SK-N-SH treated with all-trans-retinoic acid at 6 μM for 48 hours (cell line): ENCODE results near the gene PPARG.

Experiments used
- ATAC-seq: fragments of 200-7000 bp; cut with Tn5 transposase; 3 replicates; pipeline ENCODE4 v1.9.1; 2020; ENCODE audit warnings: mild to moderate bottlenecking, moderate library complexity
- ARNTL ChIP-seq: fragments of 450-650 bp; formaldehyde crosslinking; IDR thresholded peaks from 2 replicates; pipeline ENCODE4 v1.5.0; 2020; ENCODE audit warnings: low read depth, mild to moderate bottlenecking, moderate library complexity, borderline replicate concordance
- BACH2 ChIP-seq: fragments of 250-450 bp; sonication (Bioruptor Pico); IDR thresholded peaks from 2 replicates; pipeline ENCODE4 v1.9.0; 2021; ENCODE audit warnings: mild to moderate bottlenecking, borderline replicate concordance
- CSDC2 ChIP-seq: fragments of 250-450 bp; sonication (Bioruptor Pico); IDR thresholded peaks from 2 replicates; pipeline ENCODE4 v1.5.0; 2020; ENCODE audit warnings: mild to moderate bottlenecking, moderate library complexity
- ESRRG ChIP-seq: fragments of 250-450 bp; sonication (Bioruptor Pico); IDR thresholded peaks from 2 replicates; pipeline ENCODE4 v1.6.1; 2021; ENCODE audit warnings: mild to moderate bottlenecking
- GLIS3 ChIP-seq: fragments of 250-450 bp; sonication (Bioruptor Pico); IDR thresholded peaks from 2 replicates; pipeline ENCODE4 v1.5.0; 2020; ENCODE audit warnings: mild to moderate bottlenecking, moderate library complexity
- ISL1 ChIP-seq: fragments of 250-450 bp; sonication (Bioruptor Pico); IDR thresholded peaks from 2 replicates; pipeline ENCODE4 v2.1.2; 2022; ENCODE audit warnings: mild to moderate bottlenecking, moderate library complexity
- OSR1 ChIP-seq: fragments of 250-450 bp; sonication (Bioruptor Pico); IDR thresholded peaks from 2 replicates; pipeline ENCODE4 v1.8.0; 2022; ENCODE audit warnings: moderate library complexity, mild to moderate bottlenecking, inconsistent platforms
- PPARA ChIP-seq: fragments of 250-450 bp; sonication (Bioruptor Pico); IDR thresholded peaks from 2 replicates; pipeline ENCODE4 v1.5.0; 2020; ENCODE audit warnings: mild to moderate bottlenecking, borderline replicate concordance
- RARB ChIP-seq: fragments of 250-450 bp; sonication (Bioruptor Pico); IDR thresholded peaks from 2 replicates; pipeline ENCODE4 v1.8.0; 2021; ENCODE audit warnings: mild to moderate bottlenecking, moderate library complexity
- SNAI2 ChIP-seq: fragments of 250-450 bp; sonication (Bioruptor Pico); IDR thresholded peaks from 2 replicates; pipeline ENCODE4 v1.5.0; 2020; ENCODE audit warnings: mild to moderate bottlenecking, moderate library complexity
- TCF4 ChIP-seq: fragments of 250-450 bp; sonication (Bioruptor Pico); IDR thresholded peaks from 2 replicates; pipeline ENCODE4 v1.8.0; 2021; ENCODE audit warnings: mild to moderate bottlenecking, moderate library complexity, borderline replicate concordance
- TOX ChIP-seq: fragments of 250-450 bp; sonication (Bioruptor Pico); IDR thresholded peaks from 2 replicates; pipeline ENCODE4 v1.8.0; 2021; ENCODE audit warnings: mild to moderate bottlenecking, moderate library complexity, borderline replicate concordance
- ZC3H10 ChIP-seq: fragments of 250-450 bp; sonication (Bioruptor Pico); IDR thresholded peaks from 2 replicates; pipeline ENCODE4 v1.5.1; 2021; ENCODE audit warnings: mild to moderate bottlenecking, moderate library complexity
- ZFP3 ChIP-seq: fragments of 250-450 bp; sonication (Bioruptor Pico); IDR thresholded peaks from 2 replicates; pipeline ENCODE4 v1.5.0; 2020; ENCODE audit warnings: mild to moderate bottlenecking, moderate library complexity
- ZNF565 ChIP-seq: fragments of 450-650 bp; formaldehyde crosslinking; conservative IDR thresholded peaks from 2 replicates; pipeline ENCODE4 v1.5.0; 2020; ENCODE audit warnings: low read depth, mild to moderate bottlenecking, moderate library complexity
- ZNF70 ChIP-seq: fragments of 450-650 bp; formaldehyde crosslinking; IDR thresholded peaks from 2 replicates; pipeline ENCODE4 v1.5.0; 2020; ENCODE audit warnings: mild to moderate bottlenecking, moderate library complexity
- TF ChIP-seq, protein P1 (sequence below): fragments of 250-450 bp; sonication (Bioruptor Pico); IDR thresholded peaks from 2 replicates; pipeline ENCODE4 v1.5.1; 2020; ENCODE audit warnings: low read depth, mild to moderate bottlenecking, moderate library complexity
- TF ChIP-seq, protein P2 (sequence below): fragments of 250-450 bp; sonication (Bioruptor Pico); IDR thresholded peaks from 2 replicates; pipeline ENCODE4 v1.8.0; 2021; ENCODE audit warnings: low read depth, mild to moderate bottlenecking, moderate library complexity, borderline replicate concordance
- TF ChIP-seq, protein P3 (sequence below): fragments of 250-450 bp; sonication (Bioruptor Pico); IDR thresholded peaks from 2 replicates; pipeline ENCODE4 v1.5.1; 2021; ENCODE audit warnings: mild to moderate bottlenecking, moderate library complexity
- TF ChIP-seq, protein P4 (sequence below): fragments of 250-450 bp; sonication (Bioruptor Pico); IDR thresholded peaks from 2 replicates; pipeline ENCODE4 v1.8.0; 2020; ENCODE audit warnings: mild to moderate bottlenecking, moderate library complexity, borderline replicate concordance
- TF ChIP-seq, protein P5 (sequence below): fragments of 250-450 bp; sonication (Bioruptor Pico); IDR thresholded peaks from 2 replicates; pipeline ENCODE4 v1.5.0; 2020; ENCODE audit warnings: mild to moderate bottlenecking, moderate library complexity

The PPARG gene

DNA sequence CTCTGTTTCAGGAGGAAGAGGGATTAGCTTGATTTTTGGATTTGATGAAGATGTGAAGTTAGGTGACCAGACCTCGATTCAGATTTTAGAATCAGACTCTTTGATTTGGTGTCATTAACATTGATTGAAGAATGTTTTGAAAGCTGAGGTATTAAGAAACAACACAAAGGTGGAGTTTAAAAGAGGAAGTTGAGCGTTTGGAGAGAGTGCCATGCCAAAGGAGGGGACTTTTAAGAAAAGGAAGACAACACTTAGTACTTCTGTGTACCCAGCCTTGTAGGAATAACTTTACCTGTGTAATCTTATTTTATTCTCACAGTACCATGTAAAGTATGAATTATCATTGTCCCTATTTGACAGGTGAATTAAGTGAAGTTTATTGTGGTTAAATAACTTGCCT, 34.4 kb downstream of the PPARG start:
- ATAC-seq = no peak
- TF ChIP-seq ZNF565 (no peak), ZFP3 (CRISPR knock-in tag) (no peak), OSR1 (CRISPR knock-in tag) (no peak), TCF4 (CRISPR knock-in tag) (no peak), RARB (CRISPR knock-in tag) (no peak), ESRRG (CRISPR knock-in tag) (no peak), SNAI2 (CRISPR knock-in tag) (no peak), ISL1 (CRISPR knock-in tag) (no peak), ZNF70 (no peak), ARNTL (CRISPR knock-in tag) (no peak), PPARA (CRISPR knock-in tag) (no peak)
- TF ChIP-seq, protein P1, sequence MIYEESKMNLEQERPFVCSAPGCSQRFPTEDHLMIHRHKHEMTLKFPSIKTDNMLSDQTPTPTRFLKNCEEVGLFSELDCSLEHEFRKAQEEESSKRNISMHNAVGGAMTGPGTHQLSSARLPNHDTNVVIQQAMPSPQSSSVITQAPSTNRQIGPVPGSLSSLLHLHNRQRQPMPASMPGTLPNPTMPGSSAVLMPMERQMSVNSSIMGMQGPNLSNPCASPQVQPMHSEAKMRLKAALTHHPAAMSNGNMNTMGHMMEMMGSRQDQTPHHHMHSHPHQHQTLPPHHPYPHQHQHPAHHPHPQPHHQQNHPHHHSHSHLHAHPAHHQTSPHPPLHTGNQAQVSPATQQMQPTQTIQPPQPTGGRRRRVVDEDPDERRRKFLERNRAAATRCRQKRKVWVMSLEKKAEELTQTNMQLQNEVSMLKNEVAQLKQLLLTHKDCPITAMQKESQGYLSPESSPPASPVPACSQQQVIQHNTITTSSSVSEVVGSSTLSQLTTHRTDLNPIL (CRISPR knock-in tag) = no peak
- TF ChIP-seq, protein P2, sequence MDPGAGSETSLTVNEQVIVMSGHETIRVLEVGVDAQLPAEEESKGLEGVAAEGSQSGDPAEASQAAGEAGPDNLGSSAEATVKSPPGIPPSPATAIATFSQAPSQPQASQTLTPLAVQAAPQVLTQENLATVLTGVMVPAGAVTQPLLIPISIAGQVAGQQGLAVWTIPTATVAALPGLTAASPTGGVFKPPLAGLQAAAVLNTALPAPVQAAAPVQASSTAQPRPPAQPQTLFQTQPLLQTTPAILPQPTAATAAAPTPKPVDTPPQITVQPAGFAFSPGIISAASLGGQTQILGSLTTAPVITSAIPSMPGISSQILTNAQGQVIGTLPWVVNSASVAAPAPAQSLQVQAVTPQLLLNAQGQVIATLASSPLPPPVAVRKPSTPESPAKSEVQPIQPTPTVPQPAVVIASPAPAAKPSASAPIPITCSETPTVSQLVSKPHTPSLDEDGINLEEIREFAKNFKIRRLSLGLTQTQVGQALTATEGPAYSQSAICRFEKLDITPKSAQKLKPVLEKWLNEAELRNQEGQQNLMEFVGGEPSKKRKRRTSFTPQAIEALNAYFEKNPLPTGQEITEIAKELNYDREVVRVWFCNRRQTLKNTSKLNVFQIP = no peak
- TF ChIP-seq, protein P3, sequence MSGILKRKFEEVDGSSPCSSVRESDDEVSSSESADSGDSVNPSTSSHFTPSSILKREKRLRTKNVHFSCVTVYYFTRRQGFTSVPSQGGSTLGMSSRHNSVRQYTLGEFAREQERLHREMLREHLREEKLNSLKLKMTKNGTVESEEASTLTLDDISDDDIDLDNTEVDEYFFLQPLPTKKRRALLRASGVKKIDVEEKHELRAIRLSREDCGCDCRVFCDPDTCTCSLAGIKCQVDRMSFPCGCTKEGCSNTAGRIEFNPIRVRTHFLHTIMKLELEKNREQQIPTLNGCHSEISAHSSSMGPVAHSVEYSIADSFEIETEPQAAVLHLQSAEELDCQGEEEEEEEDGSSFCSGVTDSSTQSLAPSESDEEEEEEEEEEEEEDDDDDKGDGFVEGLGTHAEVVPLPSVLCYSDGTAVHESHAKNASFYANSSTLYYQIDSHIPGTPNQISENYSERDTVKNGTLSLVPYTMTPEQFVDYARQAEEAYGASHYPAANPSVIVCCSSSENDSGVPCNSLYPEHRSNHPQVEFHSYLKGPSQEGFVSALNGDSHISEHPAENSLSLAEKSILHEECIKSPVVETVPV (CRISPR knock-in tag) = no peak
- TF ChIP-seq, protein P4, sequence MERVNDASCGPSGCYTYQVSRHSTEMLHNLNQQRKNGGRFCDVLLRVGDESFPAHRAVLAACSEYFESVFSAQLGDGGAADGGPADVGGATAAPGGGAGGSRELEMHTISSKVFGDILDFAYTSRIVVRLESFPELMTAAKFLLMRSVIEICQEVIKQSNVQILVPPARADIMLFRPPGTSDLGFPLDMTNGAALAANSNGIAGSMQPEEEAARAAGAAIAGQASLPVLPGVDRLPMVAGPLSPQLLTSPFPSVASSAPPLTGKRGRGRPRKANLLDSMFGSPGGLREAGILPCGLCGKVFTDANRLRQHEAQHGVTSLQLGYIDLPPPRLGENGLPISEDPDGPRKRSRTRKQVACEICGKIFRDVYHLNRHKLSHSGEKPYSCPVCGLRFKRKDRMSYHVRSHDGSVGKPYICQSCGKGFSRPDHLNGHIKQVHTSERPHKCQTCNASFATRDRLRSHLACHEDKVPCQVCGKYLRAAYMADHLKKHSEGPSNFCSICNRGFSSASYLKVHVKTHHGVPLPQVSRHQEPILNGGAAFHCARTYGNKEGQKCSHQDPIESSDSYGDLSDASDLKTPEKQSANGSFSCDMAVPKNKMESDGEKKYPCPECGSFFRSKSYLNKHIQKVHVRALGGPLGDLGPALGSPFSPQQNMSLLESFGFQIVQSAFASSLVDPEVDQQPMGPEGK (CRISPR knock-in tag) = no peak

DNA sequence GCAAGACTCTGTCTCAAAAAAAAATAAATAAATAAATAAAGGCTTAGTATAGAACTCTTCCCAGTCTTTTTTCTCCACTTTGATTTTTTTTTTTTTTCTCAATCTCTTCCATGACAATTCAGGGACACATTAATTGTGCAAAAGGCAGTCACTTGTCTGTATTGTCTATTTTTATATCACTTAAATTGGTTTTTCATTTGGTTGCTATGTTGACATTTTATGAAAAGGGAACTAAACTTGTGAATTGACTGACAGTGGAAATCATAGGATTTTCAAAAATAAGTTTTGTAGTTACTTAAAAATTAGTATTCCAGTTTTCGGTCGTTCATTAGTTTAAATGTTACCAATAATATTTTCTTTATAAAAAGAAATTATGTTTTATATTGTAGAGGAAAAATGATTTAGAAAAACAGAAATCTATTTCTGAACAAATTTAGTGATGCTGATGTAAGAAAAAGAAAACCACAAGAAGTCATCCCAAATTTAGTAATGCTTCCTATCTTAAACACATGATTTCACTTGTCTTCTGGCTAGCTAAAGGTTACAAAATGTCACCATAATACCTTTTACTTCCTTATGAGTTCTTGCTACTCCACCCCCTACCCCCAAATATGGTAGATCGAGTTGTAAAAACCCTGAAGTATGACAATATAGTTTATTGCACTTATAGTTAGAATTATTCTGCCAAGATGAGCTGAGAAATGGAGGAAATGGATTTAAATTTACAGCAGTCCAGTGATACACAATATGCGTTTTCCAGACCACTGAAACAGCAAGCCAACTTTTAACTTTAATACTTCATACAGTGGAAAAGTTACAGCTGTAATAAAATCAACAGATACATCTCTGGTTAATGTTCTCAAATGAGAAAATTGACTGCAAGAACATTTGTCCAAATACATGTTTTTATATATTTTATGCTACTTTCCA, 37.0 kb downstream of the PPARG start:
- ATAC-seq = no peak

DNA sequence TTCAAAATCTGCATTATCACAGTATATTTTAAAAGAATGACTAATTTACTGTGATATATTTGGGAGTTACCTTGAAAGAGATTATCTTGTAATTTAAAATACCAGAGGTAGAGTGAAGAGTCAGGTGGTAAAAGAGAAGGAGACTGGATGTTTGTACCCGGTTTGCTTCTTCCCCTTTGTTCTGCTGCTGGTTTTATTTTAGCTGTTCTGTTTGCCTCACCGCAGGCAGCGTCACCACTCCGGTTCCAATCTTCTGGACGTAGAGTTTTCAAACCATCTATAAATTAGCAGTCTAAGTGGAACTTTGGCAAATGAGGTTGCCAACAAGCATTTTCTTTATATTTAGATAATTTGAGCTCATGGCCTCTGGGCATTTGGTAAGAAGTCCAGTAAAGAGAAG, 38.2 kb downstream of the PPARG start:
- no peak for ATAC-seq
- TF ChIP-seq TCF4 (CRISPR knock-in tag) (no peak), TOX (CRISPR knock-in tag) (no peak), PPARA (CRISPR knock-in tag) (no peak), ESRRG (CRISPR knock-in tag) (no peak), ARNTL (CRISPR knock-in tag) (no peak), ZFP3 (CRISPR knock-in tag) (no peak), BACH2 (CRISPR knock-in tag) (no peak), SNAI2 (CRISPR knock-in tag) (no peak), GLIS3 (CRISPR knock-in tag) (no peak), CSDC2 (CRISPR knock-in tag) (no peak), OSR1 (CRISPR knock-in tag) (no peak), ZC3H10 (CRISPR knock-in tag) (no peak), ZNF565 (no peak)
- TF ChIP-seq, protein P1 (CRISPR knock-in tag) = no peak
- TF ChIP-seq, protein P4 (CRISPR knock-in tag) = no peak
- TF ChIP-seq, protein P5, sequence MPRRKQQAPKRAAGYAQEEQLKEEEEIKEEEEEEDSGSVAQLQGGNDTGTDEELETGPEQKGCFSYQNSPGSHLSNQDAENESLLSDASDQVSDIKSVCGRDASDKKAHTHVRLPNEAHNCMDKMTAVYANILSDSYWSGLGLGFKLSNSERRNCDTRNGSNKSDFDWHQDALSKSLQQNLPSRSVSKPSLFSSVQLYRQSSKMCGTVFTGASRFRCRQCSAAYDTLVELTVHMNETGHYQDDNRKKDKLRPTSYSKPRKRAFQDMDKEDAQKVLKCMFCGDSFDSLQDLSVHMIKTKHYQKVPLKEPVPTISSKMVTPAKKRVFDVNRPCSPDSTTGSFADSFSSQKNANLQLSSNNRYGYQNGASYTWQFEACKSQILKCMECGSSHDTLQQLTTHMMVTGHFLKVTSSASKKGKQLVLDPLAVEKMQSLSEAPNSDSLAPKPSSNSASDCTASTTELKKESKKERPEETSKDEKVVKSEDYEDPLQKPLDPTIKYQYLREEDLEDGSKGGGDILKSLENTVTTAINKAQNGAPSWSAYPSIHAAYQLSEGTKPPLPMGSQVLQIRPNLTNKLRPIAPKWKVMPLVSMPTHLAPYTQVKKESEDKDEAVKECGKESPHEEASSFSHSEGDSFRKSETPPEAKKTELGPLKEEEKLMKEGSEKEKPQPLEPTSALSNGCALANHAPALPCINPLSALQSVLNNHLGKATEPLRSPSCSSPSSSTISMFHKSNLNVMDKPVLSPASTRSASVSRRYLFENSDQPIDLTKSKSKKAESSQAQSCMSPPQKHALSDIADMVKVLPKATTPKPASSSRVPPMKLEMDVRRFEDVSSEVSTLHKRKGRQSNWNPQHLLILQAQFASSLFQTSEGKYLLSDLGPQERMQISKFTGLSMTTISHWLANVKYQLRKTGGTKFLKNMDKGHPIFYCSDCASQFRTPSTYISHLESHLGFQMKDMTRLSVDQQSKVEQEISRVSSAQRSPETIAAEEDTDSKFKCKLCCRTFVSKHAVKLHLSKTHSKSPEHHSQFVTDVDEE (CRISPR knock-in tag) = no peak

More for the DNA sequence above, 37.0 kb downstream of the PPARG start:
- TF ChIP-seq, protein P1 (CRISPR knock-in tag) = no peak
